Trophoblast cell (in vitro differentiated cells and primary cell): ENCODE results near the gene ADAM19.
A peak's percentile ranks its signal among the peaks of the same experiment; 100 is the strongest.
"Not testable (repeated sequence)": the region's sequence is repeated elsewhere in the genome, so short reads cannot be mapped to it uniquely, and the experiment has no call there.

ENCODE experiments used
- DNase-seq, 2 donors: peaks; one replicate each; pipeline ENCODE4 v3.0.0-alpha.2; 2016
- H2AFZ ChIP-seq: 2 replicates; pipeline ENCODE4 v1.6.1; 2013; ENCODE audit warnings: low read length, moderate library complexity, mild to moderate bottlenecking; ENCODE audit not compliant: insufficient read depth, poor library complexity
- H2AK5ac ChIP-seq: 2 replicates; pipeline ENCODE4 v1.6.1; 2013; ENCODE audit warnings: mild to moderate bottlenecking, low read length
- H2BK120ac ChIP-seq: 2 replicates; pipeline ENCODE4 v1.6.1; 2013; ENCODE audit warnings: low read length, mild to moderate bottlenecking, moderate library complexity; ENCODE audit not compliant: insufficient read depth, poor library complexity
- H2BK12ac ChIP-seq: 2 replicates; pipeline ENCODE4 v1.6.1; 2013; ENCODE audit warnings: mild to moderate bottlenecking, low read length, moderate library complexity
- H2BK5ac ChIP-seq: 2 replicates; pipeline ENCODE4 v1.6.1; 2013; ENCODE audit warnings: low read length, low read depth, moderate library complexity, mild to moderate bottlenecking; ENCODE audit not compliant: poor library complexity
- H3K14ac ChIP-seq: 2 replicates; pipeline ENCODE4 v1.6.1; 2013; ENCODE audit warnings: mild to moderate bottlenecking, low read length
- H3K18ac ChIP-seq: 2 replicates; pipeline ENCODE4 v1.6.1; 2013; ENCODE audit warnings: mild to moderate bottlenecking, low read length
- H3K23ac ChIP-seq: 2 replicates; pipeline ENCODE4 v1.6.1; 2013; ENCODE audit warnings: low read length
- H3K27ac ChIP-seq: 2 replicates; pipeline ENCODE4 v1.5.1; 2013; ENCODE audit warnings: low read depth, mild to moderate bottlenecking, inconsistent platforms, low read length, moderate library complexity
- H3K27me3 ChIP-seq: 2 replicates; pipeline ENCODE4 v1.6.1; 2013; ENCODE audit warnings: inconsistent platforms, mild to moderate bottlenecking, low read length, moderate library complexity; ENCODE audit not compliant: insufficient read depth
- H3K36me3 ChIP-seq, 2 experiments: 1 replicate in 1 of 2; 2 replicates in 1 of 2; pipeline ENCODE4 v1.6.1; 2013; ENCODE audit warnings: low read length in 2 of 2, mild to moderate bottlenecking in 2 of 2, moderate library complexity in 1 of 2; ENCODE audit not compliant: insufficient read depth in 2 of 2, control insufficient read depth in 1 of 2
- H3K4ac ChIP-seq: 2 replicates; pipeline ENCODE4 v1.6.1; 2013; ENCODE audit warnings: low read depth, mild to moderate bottlenecking, low read length, moderate library complexity
- H3K4me1 ChIP-seq, 2 experiments: 1 replicate in 1 of 2; 2 replicates in 1 of 2; pipeline ENCODE4 v1.6.1; 2013; ENCODE audit warnings: low read length in 2 of 2, mild to moderate bottlenecking in 2 of 2, moderate library complexity in 1 of 2; ENCODE audit not compliant: insufficient read depth in 2 of 2, control insufficient read depth in 1 of 2
- H3K4me2 ChIP-seq: 2 replicates; pipeline ENCODE4 v1.6.1; 2013; ENCODE audit warnings: inconsistent platforms, mild to moderate bottlenecking, low read length, moderate library complexity
- H3K4me3 ChIP-seq: 2 replicates; pipeline ENCODE4 v1.5.1; 2013; ENCODE audit warnings: mild to moderate bottlenecking, low read depth, low read length, inconsistent platforms
- H3K79me1 ChIP-seq: one replicate; pipeline ENCODE4 v1.6.1; 2013; ENCODE audit warnings: low read length
- H3K79me2 ChIP-seq: 2 replicates; pipeline ENCODE4 v1.6.1; 2013; ENCODE audit warnings: low read length, mild to moderate bottlenecking; ENCODE audit not compliant: control insufficient read depth, insufficient read depth, poor library complexity
- H3K9ac ChIP-seq: 2 replicates; pipeline ENCODE4 v1.6.1; 2013; ENCODE audit warnings: mild to moderate bottlenecking, low read length
- H3K9me3 ChIP-seq: 2 replicates; pipeline ENCODE4 v1.6.1; 2013; ENCODE audit warnings: low read depth, mild to moderate bottlenecking, control low read depth, inconsistent platforms, low read length; ENCODE audit not compliant: insufficient read depth
- H4K12ac ChIP-seq: 2 replicates; pipeline ENCODE4 v1.6.1; 2013; ENCODE audit warnings: low read depth, mild to moderate bottlenecking, low read length, moderate library complexity
- H4K8ac ChIP-seq: 2 replicates; pipeline ENCODE4 v1.6.1; 2013; ENCODE audit warnings: low read depth, mild to moderate bottlenecking, low read length, moderate library complexity
- H4K91ac ChIP-seq: one replicate; pipeline ENCODE4 v1.6.1; 2013; ENCODE audit warnings: low read depth, mild to moderate bottlenecking, low read length, moderate library complexity
- WGBS: extraction: QIAGEN DNeasy Blood & Tissue Kit; methylation state at CpG from one replicate; pipeline ENCODE4 v1.1.7; 2013; ENCODE audit warnings: missing lambda C conversion rate; ENCODE audit not compliant: insufficient read length, insufficient coverage; ENCODE audit errors: extremely low coverage; 5-methylcytosine and 5-hydroxymethylcytosine counted together

ADAM19 gene

GRCh38 chr5:157484768-157485167, 90.8 kb downstream of the ADAM19 start:
- H3K4me3 ChIP-seq: no peak overlapping the region
- H3K9me3 ChIP-seq: peaks cover 2% of the 10 kb centered on the region
- whole genome bisulfite sequencing: no CpG with 5 or more reads among the region's 5 CpGs
- peak in 1 of 2 donors; percentile 29 for DNase-seq
- H3K27ac ChIP-seq: no peak overlapping the region
- H3K4me2 ChIP-seq: no peak overlapping the region
- peaks cover 69 to 79% of the 10 kb centered on the region in 2 experiments for H3K36me3 ChIP-seq
- H2AK5ac ChIP-seq: no peak overlapping the region
- no peak overlapping the region for H2AFZ ChIP-seq
- no peak overlapping the region for H2BK5ac ChIP-seq
- H4K12ac ChIP-seq: no peak overlapping the region
- H3K4ac ChIP-seq: no peak overlapping the region
- H2BK12ac ChIP-seq: no peak overlapping the region
- no peak overlapping the region for H3K23ac ChIP-seq
- H3K9ac ChIP-seq: no peak overlapping the region
- no peak overlapping the region for H2BK120ac ChIP-seq
- no peaks in the 10 kb centered on the region for H3K4me1 ChIP-seq
- H3K27me3 ChIP-seq: no peaks in the 10 kb centered on the region
- no peak overlapping the region for H3K18ac ChIP-seq
- no peak overlapping the region for H4K91ac ChIP-seq
- no peaks in the 10 kb centered on the region for H3K79me2 ChIP-seq
- H3K79me1 ChIP-seq: no peaks in the 10 kb centered on the region
- no peak overlapping the region for H3K14ac ChIP-seq
- H4K8ac ChIP-seq: no peak overlapping the region

DNA sequence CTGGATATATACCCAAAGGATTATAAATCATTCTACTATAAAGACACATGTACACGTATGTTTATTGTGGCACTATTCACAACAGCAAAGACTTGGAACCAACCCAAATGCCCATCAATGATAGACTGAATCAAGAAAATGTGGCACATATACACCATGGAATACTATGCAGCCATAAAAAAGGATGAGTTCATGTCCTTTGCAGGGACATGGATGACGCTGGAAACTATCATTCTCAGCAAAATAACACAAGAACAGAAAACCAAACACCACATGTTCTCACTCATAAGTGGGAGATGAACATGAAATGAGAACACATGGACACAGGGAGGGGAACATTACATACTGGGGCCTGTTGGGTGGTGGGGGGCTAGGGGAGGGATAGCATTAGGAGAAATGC, 92.9 kb downstream of the ADAM19 start:
- H3K14ac ChIP-seq, DNase-seq, H3K27ac ChIP-seq, H3K79me2 ChIP-seq, H3K9ac ChIP-seq, H2AFZ ChIP-seq, H3K23ac ChIP-seq, H2BK5ac ChIP-seq, H2BK120ac ChIP-seq, H3K4me2 ChIP-seq, H4K8ac ChIP-seq, H2AK5ac ChIP-seq, H3K4me3 ChIP-seq, H4K12ac ChIP-seq, H3K79me1 ChIP-seq, H2BK12ac ChIP-seq, H3K18ac ChIP-seq, H3K9me3 ChIP-seq, H3K4me1 ChIP-seq, H4K91ac ChIP-seq, H3K27me3 ChIP-seq, H3K4ac ChIP-seq: not testable (repeated sequence)
- no CpG with 5 or more reads among the region's 2 CpGs for WGBS
- peaks cover 68 to 79% of the 10 kb centered on the region in 2 experiments for H3K36me3 ChIP-seq

- WGBS: no CpG with 5 or more reads among the region's 7 CpGs
- Histone ChIP-seq H3K79me2 (no peaks in the 10 kb centered on the region), H3K18ac (no peak overlapping the region), H3K36me3 (peaks cover 61 to 78% of the 10 kb centered on the region in 2 experiments), H3K79me1 (no peaks in the 10 kb centered on the region), H3K9ac (no peak overlapping the region), H3K4me2 (no peak overlapping the region), H2BK5ac (no peak overlapping the region), H3K27ac (no peak overlapping the region), H3K4ac (no peak overlapping the region), H3K27me3 (no peaks in the 10 kb centered on the region), H2AK5ac (no peak overlapping the region), H3K23ac (no peak overlapping the region), H4K8ac (no peak overlapping the region), H3K14ac (no peak overlapping the region), H3K9me3 (peaks cover 2% of the 10 kb centered on the region), H3K4me3 (no peak overlapping the region), H2BK12ac (no peak overlapping the region), H2AFZ (no peak overlapping the region), H4K12ac (no peak overlapping the region), H4K91ac (no peak overlapping the region), H3K4me1 (no peaks in the 10 kb centered on the region), H2BK120ac (no peak overlapping the region)
- no peak for DNase-seq
These were observed 93.9 kb downstream of the ADAM19 start for GRCh38 chr5:157481666-157482065.

DNA sequence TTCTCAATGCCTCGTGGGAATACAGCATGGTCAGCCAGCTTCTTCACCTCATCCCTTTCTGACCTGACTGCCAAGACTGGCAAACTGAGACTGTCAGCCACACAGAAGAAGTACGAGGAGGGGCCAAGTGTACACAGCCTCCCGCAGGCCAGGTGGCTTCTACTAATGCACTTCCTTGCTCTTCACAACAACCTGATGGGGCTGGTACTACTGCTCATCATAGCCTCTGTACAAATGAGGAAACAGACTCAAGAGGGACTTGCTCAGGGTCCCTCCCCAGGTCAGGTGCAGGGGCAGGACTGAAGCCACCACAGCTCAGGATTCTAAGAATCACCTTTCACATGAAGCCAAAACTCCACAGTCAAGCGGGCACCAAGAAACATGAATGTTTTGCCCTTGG, 94.3 kb downstream of the ADAM19 start:
- Histone ChIP-seq H4K8ac (no peak overlapping the region), H3K4me2 (no peak overlapping the region), H3K79me1 (no peaks in the 10 kb centered on the region), H3K18ac (no peak overlapping the region), H3K79me2 (no peaks in the 10 kb centered on the region), H2AK5ac (no peak overlapping the region), H2AFZ (no peak overlapping the region), H3K27ac (no peak overlapping the region), H4K12ac (no peak overlapping the region), H3K9me3 (peaks cover 1% of the 10 kb centered on the region), H3K14ac (no peak overlapping the region), H3K4me1 (no peaks in the 10 kb centered on the region), H3K4me3 (no peak overlapping the region), H3K23ac (no peak overlapping the region), H2BK120ac (no peak overlapping the region), H3K9ac (no peak overlapping the region), H2BK12ac (no peak overlapping the region), H4K91ac (no peak overlapping the region), H2BK5ac (no peak overlapping the region), H3K36me3 (peaks cover 58 to 75% of the 10 kb centered on the region in 2 experiments), H3K27me3 (no peaks in the 10 kb centered on the region), H3K4ac (no peak overlapping the region)
- no peak for DNase-seq
- WGBS: no CpG with 5 or more reads among the region's 4 CpGs
